ENCODE measurements around the gene FLT4.

The FLT4 gene

GRCh38 chr5:180609817-180610550 lies 39.4 kb downstream of the FLT4 start:
- Histone ChIP-seq H2AFZ (ENCODE audit: low read depth, low read length, severe bottlenecking) (no peak overlapping the region), H3K9ac (ENCODE audit: low read length) (no peak overlapping the region), H3K4me3 (ENCODE audit: insufficient read depth, low read length, poor library complexity, severe bottlenecking) (no peak overlapping the region), H3F3A (ENCODE audit: insufficient read depth) (no peaks in the 10 kb centered on the region), H3K79me2 (ENCODE audit: insufficient read depth, low read length) (no peaks in the 10 kb centered on the region), H3K27ac (ENCODE audit: low read depth, low read length) (no peak overlapping the region), H3K27me3 (ENCODE audit: low read length) (no peaks in the 10 kb centered on the region), H3K9me3 (ENCODE audit: insufficient read depth, low read length) (no peaks in the 10 kb centered on the region), H3K9me2 (replicated peaks; ENCODE audit: insufficient read depth, low read length) (no peaks in the 10 kb centered on the region), H3K36me3 (ENCODE audit: low read length) (no peaks in the 10 kb centered on the region), H3K4me2 (ENCODE audit: low read depth, low read length, poor library complexity, severe bottlenecking) (no peak overlapping the region), H4K20me1 (ENCODE audit: low read depth, low read length) (no peaks in the 10 kb centered on the region)
- TF ChIP-seq EZH2phosphoT487 (conservative IDR thresholded peaks at IDR 0.05; ENCODE audit: low read length) (no peak), CTCF (IDR thresholded peaks at IDR 0.05; ENCODE audit: insufficient read depth, low read length, poor library complexity, severe bottlenecking) (no peak)

GRCh38 chr5:180609386-180609785 lies 40.0 kb downstream of the FLT4 start:
- Histone ChIP-seq H3K79me2 (ENCODE audit: insufficient read depth, low read length) (no peaks in the 10 kb centered on the region), H3K27ac (ENCODE audit: low read depth, low read length) (no peak overlapping the region), H3K9ac (ENCODE audit: low read length) (no peak overlapping the region), H3K9me3 (ENCODE audit: insufficient read depth, low read length) (no peaks in the 10 kb centered on the region), H3K27me3 (ENCODE audit: low read length) (no peaks in the 10 kb centered on the region), H4K20me1 (ENCODE audit: low read depth, low read length) (no peaks in the 10 kb centered on the region), H3K4me2 (ENCODE audit: low read depth, low read length, poor library complexity, severe bottlenecking) (no peak overlapping the region), H3K4me3 (ENCODE audit: insufficient read depth, low read length, poor library complexity, severe bottlenecking) (no peak overlapping the region), H3F3A (ENCODE audit: insufficient read depth) (no peaks in the 10 kb centered on the region), H2AFZ (ENCODE audit: low read depth, low read length, severe bottlenecking) (no peak overlapping the region), H3K9me2 (replicated peaks; ENCODE audit: insufficient read depth, low read length) (no peaks in the 10 kb centered on the region), H3K36me3 (ENCODE audit: low read length) (no peaks in the 10 kb centered on the region)
- no peak for TF ChIP-seq EZH2phosphoT487 (conservative IDR thresholded peaks at IDR 0.05; ENCODE audit: low read length)
- TF ChIP-seq CTCF (IDR thresholded peaks at IDR 0.05; ENCODE audit: insufficient read depth, low read length, poor library complexity, severe bottlenecking), result no peak

- no peaks in the 10 kb centered on the region for H3K9me3 ChIP-seq (ENCODE audit: insufficient read depth, low read length)
- no peaks in the 10 kb centered on the region for H3K9me2 ChIP-seq (replicated peaks; ENCODE audit: insufficient read depth, low read length)
- H3F3A ChIP-seq (ENCODE audit: insufficient read depth), result no peaks in the 10 kb centered on the region
- no peak overlapping the region for H2AFZ ChIP-seq (ENCODE audit: low read depth, low read length, severe bottlenecking)
- H3K79me2 ChIP-seq (ENCODE audit: insufficient read depth, low read length), result no peaks in the 10 kb centered on the region
- no peaks in the 10 kb centered on the region for H4K20me1 ChIP-seq (ENCODE audit: low read depth, low read length)
- no peak overlapping the region for H3K4me2 ChIP-seq (ENCODE audit: low read depth, low read length, poor library complexity, severe bottlenecking)
- H3K36me3 ChIP-seq (ENCODE audit: low read length), result no peaks in the 10 kb centered on the region
- no peak overlapping the region for H3K27ac ChIP-seq (ENCODE audit: low read depth, low read length)
- H3K9ac ChIP-seq (ENCODE audit: low read length), result no peak overlapping the region
- TF ChIP-seq CTCF (IDR thresholded peaks at IDR 0.05; ENCODE audit: insufficient read depth, low read length, poor library complexity, severe bottlenecking) (no peak), EZH2phosphoT487 (conservative IDR thresholded peaks at IDR 0.05; ENCODE audit: low read length) (no peak)
- H3K27me3 ChIP-seq (ENCODE audit: low read length), result no peaks in the 10 kb centered on the region
- no peak overlapping the region for H3K4me3 ChIP-seq (ENCODE audit: insufficient read depth, low read length, poor library complexity, severe bottlenecking)
Observed at GRCh38 chr5:180608572-180609310, 40.7 kb downstream of the FLT4 start.
